GM18502 (cell line): ENCODE data around the gene ADCY5.

ENCODE experiments used
- ATAC-seq: cut with Tn5 transposase; IDR thresholded peaks from one replicate; pipeline ENCODE4 v1.9.1; 2021; ENCODE audit warnings: mild to moderate bottlenecking; ENCODE audit not compliant: unreplicated experiment, poor library complexity

The ADCY5 gene

GRCh38 chr3:123374016-123374415 lies 74.9 kb downstream of the ADCY5 start:
- no peak for ATAC-seq

GRCh38 chr3:123373474-123373987 lies 75.4 kb downstream of the ADCY5 start:
- no peak for ATAC-seq

- no peak for ATAC-seq
These were observed 76.0 kb downstream of the ADCY5 start for GRCh38 chr3:123372686-123373473.

GRCh38 chr3:123371859-123372685 lies 76.8 kb downstream of the ADCY5 start:
- no peak for ATAC-seq

GRCh38 chr3:123371426-123371825 lies 77.5 kb downstream of the ADCY5 start:
- no peak for ATAC-seq

GRCh38 chr3:123370819-123371218 lies 78.1 kb downstream of the ADCY5 start:
- ATAC-seq: no peak

GRCh38 chr3:123369085-123369484 lies 79.8 kb downstream of the ADCY5 start:
- ATAC-seq: no peak

GRCh38 chr3:123367467-123368154 lies 81.3 kb downstream of the ADCY5 start:
- no peak for ATAC-seq

GRCh38 chr3:123365450-123366143 lies 83.3 kb downstream of the ADCY5 start:
- ATAC-seq: no peak

GRCh38 chr3:123361071-123361470 lies 87.8 kb downstream of the ADCY5 start:
- no peak for ATAC-seq

GRCh38 chr3:123357275-123357674 lies 91.6 kb downstream of the ADCY5 start:
- ATAC-seq: no peak

- ATAC-seq: no peak
These were observed 95.0 kb downstream of the ADCY5 start for GRCh38 chr3:123353850-123354233.

GRCh38 chr3:123353227-123353849 lies 95.6 kb downstream of the ADCY5 start:
- no peak for ATAC-seq

GRCh38 chr3:123352134-123352554 lies 96.7 kb downstream of the ADCY5 start:
- ATAC-seq: no peak

- no peak for ATAC-seq
These were observed 97.4 kb downstream of the ADCY5 start for GRCh38 chr3:123351501-123351900.

- ATAC-seq: no peak
These were observed 97.9 kb downstream of the ADCY5 start for GRCh38 chr3:123350971-123351370.

GRCh38 chr3:123349566-123350435 lies 99.1 kb downstream of the ADCY5 start:
- no peak for ATAC-seq

GRCh38 chr3:123349201-123349535 lies 99.7 kb downstream of the ADCY5 start:
- no peak for ATAC-seq
